Smooth muscle cell of the coronary artery (primary cell): ENCODE data around the gene RAP1GAP. TPM values are rescaled to one million over a fixed set of nuclear protein-coding genes. Genes with fewer than 3 reads are reported as not detected.

ENCODE experiments used
- total RNA-seq: library from RNA; depleted of rRNA; stranded (reverse); fragments of >200 nt; gene quantifications from 2 replicates; pipeline ENCODE4 v1.2.3, GENCODE V29; 2014; ENCODE audit warnings: low replicate concordance

Gene RAP1GAP
- 0.12 and 0.23 TPM in 2 replicates for total RNA-seq

DNA sequence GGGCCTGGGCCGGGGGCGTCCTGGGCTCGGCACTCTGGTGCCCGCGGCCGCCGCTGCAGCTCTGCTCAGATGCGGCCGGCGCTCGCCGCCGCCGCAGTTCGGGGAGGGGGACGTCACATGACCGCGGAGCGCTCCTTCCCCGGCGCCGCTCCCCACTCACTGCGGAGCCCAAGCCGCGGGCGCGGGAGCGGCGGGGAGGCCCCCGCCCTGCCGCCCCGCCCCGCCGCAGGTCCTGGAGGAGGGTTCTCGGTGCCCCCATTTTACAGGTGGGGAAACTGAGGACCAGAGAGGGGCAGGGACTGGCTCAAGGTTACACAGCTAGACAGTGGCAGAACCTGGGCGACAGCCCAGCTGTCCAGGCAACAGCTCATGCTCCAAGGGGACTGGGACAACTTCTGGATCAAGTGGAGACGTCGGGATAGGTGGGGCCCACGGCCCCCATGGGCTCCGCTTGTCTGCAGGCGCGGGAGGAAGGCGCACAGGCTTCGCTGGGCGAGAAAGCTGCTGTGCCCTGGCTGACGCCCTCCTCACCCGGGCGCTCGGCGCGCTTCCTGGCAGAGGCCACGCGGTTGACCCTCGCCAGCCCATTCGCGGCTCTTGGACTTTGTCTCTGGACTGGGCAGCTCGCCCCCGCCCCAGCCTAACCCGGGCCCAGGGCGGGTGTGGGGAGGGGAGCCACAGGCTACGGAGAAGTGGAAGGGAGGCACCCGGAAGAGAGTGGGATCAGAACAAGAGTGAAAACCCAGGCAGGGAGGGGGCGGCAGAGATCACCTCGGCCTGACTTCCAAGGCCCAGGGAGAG lies at the start of gene RAP1GAP:
Gene RAP1GAP, minus strand, starts transcription at position 100 of the 801 bp plus-strand sequence. CDS start 49,325 bp downstream, outside the sequence.

Other genes with a start within 250 kb of the RAP1GAP start
- 19.5 and 26.3 TPM in 2 replicates for gene NBPF3, start 229.2 kb downstream of the RAP1GAP start, total RNA-seq
- 2.9 and 126 TPM in 2 replicates for gene ALPL, start 159.9 kb downstream of the RAP1GAP start, total RNA-seq
- gene USP48, start 113.8 kb upstream of the RAP1GAP start, total RNA-seq = 24.7 and 41.0 TPM in 2 replicates
- gene LDLRAD2, start 142.9 kb upstream of the RAP1GAP start, total RNA-seq = not detected in 2 replicates